Activated naive CD4-positive, alpha-beta T cell treated with anti-CD3 and anti-CD28 coated beads for 36 hours (primary cell): Measurements from ENCODE around the gene APLF. TPM values are rescaled to one million over a fixed set of nuclear protein-coding genes. Genes with fewer than 3 reads are reported as not detected.
"Not testable (repeated sequence)": the region's sequence is repeated elsewhere in the genome, so short reads cannot be mapped to it uniquely, and the experiment has no call there.

Source experiments
- CTCF ChIA-PET: fragments of 350-600 bp; sonication (Branson Sonifier 250); formaldehyde crosslinking; loops from one replicate; lab custom pipeline; 2021; ENCODE audit warnings: antibody characterized with exemption; lab: Charles Lee
- DNase-seq: peaks from one replicate; pipeline ENCODE4 v3.0.0-alpha.2; 2020
- H3K27ac Mint-ChIP-seq: one replicate; pipeline ENCODE4 v1.8.0; 2021; ENCODE audit warnings: mild to moderate bottlenecking, mixed read lengths
- H3K27me3 Mint-ChIP-seq: one replicate; pipeline ENCODE4 v1.8.0; 2021; ENCODE audit warnings: low read depth, mixed read lengths
- H3K36me3 Mint-ChIP-seq: one replicate; pipeline ENCODE4 v1.8.0; 2021; ENCODE audit warnings: low read depth, mixed read lengths
- H3K4me1 Mint-ChIP-seq: one replicate; pipeline ENCODE4 v1.8.0; 2021; ENCODE audit warnings: low read depth, mixed read lengths
- H3K4me3 Mint-ChIP-seq: one replicate; pipeline ENCODE4 v1.8.0; 2021; ENCODE audit warnings: mild to moderate bottlenecking, moderate library complexity, mixed read lengths
- H3K9me3 Mint-ChIP-seq: one replicate; pipeline ENCODE4 v1.8.0; 2021; ENCODE audit warnings: mixed read lengths
- intact Hi-C: fragments of 100-400 bp; cut with micrococcal nuclease; formaldehyde crosslinking; loops from one replicate; pipeline ENCODE4 v1.15.1; 2023
- total RNA-seq, 2 experiments: library from RNA; stranded (reverse); gene quantifications; one replicate each; pipeline ENCODE4 v1.2.3, GENCODE V29; 2021

The APLF gene
- total RNA-seq, 2 experiments from 2014 or later = 2.4 to 2.7 TPM

GRCh38 chr2:68570434-68570833, 103.0 kb downstream of the APLF start:
- H3K36me3 Mint-ChIP-seq, CTCF ChIA-PET, DNase-seq, H3K27ac Mint-ChIP-seq, intact Hi-C loops, H3K4me3 Mint-ChIP-seq, H3K27me3 Mint-ChIP-seq, H3K4me1 Mint-ChIP-seq, H3K9me3 Mint-ChIP-seq: not testable (repeated sequence)

GRCh38 chr2:68574202-68574791, 106.9 kb downstream of the APLF start:
- Mint-ChIP-seq H3K27me3 (no peaks in the 10 kb centered on the region), H3K27ac (no peak overlapping the region), H3K36me3 (peaks cover 8% of the 10 kb centered on the region), H3K4me1 (no peaks in the 10 kb centered on the region), H3K4me3 (no peak overlapping the region), H3K9me3 (peaks cover 3% of the 10 kb centered on the region)
- no peak for DNase-seq
- intact Hi-C loops = no loop called here
- CTCF ChIA-PET = no interaction called here

- no peak overlapping the region for H3K4me3 Mint-ChIP-seq
- H3K27ac Mint-ChIP-seq = no peak overlapping the region
- peaks cover 11% of the 10 kb centered on the region for H3K36me3 Mint-ChIP-seq
- no peak for DNase-seq
- H3K4me1 Mint-ChIP-seq = no peaks in the 10 kb centered on the region
- intact Hi-C loops = no loop called here
- H3K27me3 Mint-ChIP-seq = no peaks in the 10 kb centered on the region
- H3K9me3 Mint-ChIP-seq = no peaks in the 10 kb centered on the region
- CTCF ChIA-PET = no interaction called here
Measured at GRCh38 chr2:68577183-68577582, 109.8 kb downstream of the APLF start.

GRCh38 chr2:68579689-68580088, 112.3 kb downstream of the APLF start:
- no peak for DNase-seq
- H3K27ac Mint-ChIP-seq = no peak overlapping the region
- CTCF ChIA-PET = interaction anchor here (1.0 kb wide), 1 partner anchor 15 kb away, joined by 3 read pairs; no protein-coding TSS in a partner anchor
- H3K36me3 Mint-ChIP-seq = peaks cover 11% of the 10 kb centered on the region
- intact Hi-C loops = no loop called here
- no peaks in the 10 kb centered on the region for H3K4me1 Mint-ChIP-seq
- no peaks in the 10 kb centered on the region for H3K27me3 Mint-ChIP-seq
- no peak overlapping the region for H3K4me3 Mint-ChIP-seq
- H3K9me3 Mint-ChIP-seq = no peaks in the 10 kb centered on the region

GRCh38 chr2:68588589-68588988, 121.2 kb downstream of the APLF start:
- CTCF ChIA-PET = interaction anchor here (0.7 kb wide), 2 partner anchors 55 to 140 kb away, joined by 3 to 6 read pairs; no protein-coding TSS in a partner anchor
- H3K27me3 Mint-ChIP-seq = no peaks in the 10 kb centered on the region
- peaks cover 2% of the 10 kb centered on the region for H3K36me3 Mint-ChIP-seq
- intact Hi-C loops = no loop called here
- no peak overlapping the region for H3K27ac Mint-ChIP-seq
- no peak for DNase-seq
- no peaks in the 10 kb centered on the region for H3K4me1 Mint-ChIP-seq
- no peaks in the 10 kb centered on the region for H3K9me3 Mint-ChIP-seq
- no peak overlapping the region for H3K4me3 Mint-ChIP-seq

- DNase-seq = no peak
- no peak overlapping the region for H3K4me3 Mint-ChIP-seq
- peaks cover 2% of the 10 kb centered on the region for H3K36me3 Mint-ChIP-seq
- no peaks in the 10 kb centered on the region for H3K9me3 Mint-ChIP-seq
- H3K27ac Mint-ChIP-seq = no peak overlapping the region
- no peaks in the 10 kb centered on the region for H3K27me3 Mint-ChIP-seq
- intact Hi-C loops = no loop called here
- peaks cover 3% of the 10 kb centered on the region for H3K4me1 Mint-ChIP-seq
- CTCF ChIA-PET = interaction anchor here (1.0 kb wide), 1 partner anchor 127 kb away, joined by 3 read pairs; no protein-coding TSS in a partner anchor
Measured at GRCh38 chr2:68589963-68590362, 122.6 kb downstream of the APLF start.

GRCh38 chr2:68590702-68591101, 123.3 kb downstream of the APLF start:
- H3K36me3 Mint-ChIP-seq = peaks cover 2% of the 10 kb centered on the region
- CTCF ChIA-PET = interaction anchor here (1.0 kb wide), 2 partner anchors 127 to 161 kb away, joined by 3 read pairs; no protein-coding TSS in a partner anchor
- DNase-seq = no peak
- no peaks in the 10 kb centered on the region for H3K27me3 Mint-ChIP-seq
- intact Hi-C loops = no loop called here
- no peak overlapping the region for H3K27ac Mint-ChIP-seq
- H3K4me3 Mint-ChIP-seq = no peak overlapping the region
- H3K4me1 Mint-ChIP-seq = peaks cover 3% of the 10 kb centered on the region
- H3K9me3 Mint-ChIP-seq = no peaks in the 10 kb centered on the region

GRCh38 chr2:68591225-68591624, 123.8 kb downstream of the APLF start:
- H3K4me1 Mint-ChIP-seq = peaks cover 3% of the 10 kb centered on the region
- DNase-seq = no peak
- no peaks in the 10 kb centered on the region for H3K27me3 Mint-ChIP-seq
- intact Hi-C loops = no loop called here
- peaks cover 2% of the 10 kb centered on the region for H3K36me3 Mint-ChIP-seq
- H3K4me3 Mint-ChIP-seq = no peak overlapping the region
- no peak overlapping the region for H3K27ac Mint-ChIP-seq
- no peaks in the 10 kb centered on the region for H3K9me3 Mint-ChIP-seq
- CTCF ChIA-PET = interaction anchor here (1.0 kb wide), 2 partner anchors 128 to 161 kb away, joined by 3 read pairs; no protein-coding TSS in a partner anchor

GRCh38 chr2:68594041-68594440, 126.7 kb downstream of the APLF start:
- Mint-ChIP-seq H3K27me3 (peaks cover 8% of the 10 kb centered on the region), H3K9me3 (peaks cover under 1% of the 10 kb centered on the region), H3K4me3 (no peak overlapping the region), H3K36me3 (no peaks in the 10 kb centered on the region), H3K27ac (no peak overlapping the region), H3K4me1 (peaks cover 3% of the 10 kb centered on the region)
- CTCF ChIA-PET = interaction anchor here (0.6 to 4.3 kb wide), 7 partner anchors 32 to 331 kb away, joined by 3 to 52 read pairs (median 3); partner anchors contain the start of genes APLF and FBXO48
- intact Hi-C loops = loop anchor here (2.0 kb wide), 1 partner anchor 131 kb away; no protein-coding TSS in a partner anchor
- DNase-seq = no peak

- peak; percentile 63 for DNase-seq
- Mint-ChIP-seq H3K27me3 (peaks cover 13% of the 10 kb centered on the region), H3K36me3 (no peaks in the 10 kb centered on the region), H3K9me3 (peaks cover 8% of the 10 kb centered on the region), H3K4me3 (no peak overlapping the region), H3K27ac (no peak overlapping the region), H3K4me1 (peaks cover 3% of the 10 kb centered on the region)
- intact Hi-C loops = loop anchor here (1.0 to 2.0 kb wide), 3 partner anchors 128 to 330 kb away; partner anchors contain the start of genes APLF and FBXO48
- CTCF ChIA-PET = interaction anchor here (0.5 to 4.3 kb wide), 48 partner anchors 9 to 682 kb away, joined by 3 to 52 read pairs (median 4); partner anchors contain the start of genes APLF and FBXO48
Measured at GRCh38 chr2:68594674-68595492, 127.5 kb downstream of the APLF start.

- peaks cover 14% of the 10 kb centered on the region for H3K9me3 Mint-ChIP-seq
- not testable (repeated sequence) for H3K4me1 Mint-ChIP-seq, DNase-seq, H3K36me3 Mint-ChIP-seq, H3K4me3 Mint-ChIP-seq, H3K27ac Mint-ChIP-seq
- CTCF ChIA-PET = interaction anchor here (0.5 to 4.3 kb wide), 47 partner anchors 9 to 682 kb away, joined by 3 to 52 read pairs (median 4); partner anchors contain the start of genes APLF and FBXO48
- peaks cover 13% of the 10 kb centered on the region for H3K27me3 Mint-ChIP-seq
- intact Hi-C loops = loop anchor here (1.0 to 2.0 kb wide), 3 partner anchors 128 to 330 kb away; partner anchors contain the start of genes APLF and FBXO48
Measured at GRCh38 chr2:68595493-68595785, 128.1 kb downstream of the APLF start.

- H3K4me3 Mint-ChIP-seq, H3K36me3 Mint-ChIP-seq, DNase-seq, CTCF ChIA-PET, H3K27ac Mint-ChIP-seq, H3K4me1 Mint-ChIP-seq, intact Hi-C loops: not testable (repeated sequence)
- peaks cover 13% of the 10 kb centered on the region for H3K27me3 Mint-ChIP-seq
- peaks cover 20% of the 10 kb centered on the region for H3K9me3 Mint-ChIP-seq
Measured at GRCh38 chr2:68600495-68600894, 133.1 kb downstream of the APLF start.
